Muscle of leg (tissue), 11 donors: ENCODE results near the gene SH3BP4. TPM values are rescaled to one million over a fixed set of nuclear protein-coding genes. Genes with fewer than 3 reads are reported as not detected.

Experiments used
- DNase-seq: peaks from one replicate; pipeline ENCODE4 v3.0.0; 2013
- H3K27ac ChIP-seq: one replicate; pipeline ENCODE4 v1.5.1; 2013; ENCODE audit warnings: mild to moderate bottlenecking, low read length, control low read depth
- H3K27me3 ChIP-seq: one replicate; pipeline ENCODE4 v1.6.1; 2013; ENCODE audit warnings: low read length; ENCODE audit not compliant: control insufficient read depth, insufficient read depth
- H3K36me3 ChIP-seq: one replicate; pipeline ENCODE4 v1.6.1; 2013; ENCODE audit warnings: low read length; ENCODE audit not compliant: control insufficient read depth, insufficient read depth
- H3K4me1 ChIP-seq: one replicate; pipeline ENCODE4 v1.6.1; 2013; ENCODE audit warnings: low read length; ENCODE audit not compliant: control insufficient read depth, insufficient read depth
- H3K4me3 ChIP-seq: one replicate; pipeline ENCODE4 v1.5.1; 2013; ENCODE audit warnings: low read length, control low read depth
- H3K9me3 ChIP-seq: replicated peaks from 2 replicates; pipeline ENCODE4 v1.6.1; 2013; ENCODE audit warnings: low read depth, low read length; ENCODE audit not compliant: control insufficient read depth
- WGBS: methylation state at CpG from one replicate; pipeline ENCODE4 v1.1.5; 2013; ENCODE audit warnings: missing lambda C conversion rate; ENCODE audit not compliant: insufficient coverage; 5-methylcytosine and 5-hydroxymethylcytosine counted together
- polyA plus RNA-seq, 8 donors: library from polyadenylated mRNA; unstranded; fragments of 120-200 nt; gene quantifications; one replicate each; pipeline versions ENCODE4 v1.2.1 to v1.2.3, GENCODE V29; 2013; ENCODE audit warnings: inconsistent platforms in 1 of 8, low replicate concordance in 1 of 8; ENCODE audit not compliant: insufficient read length in 8 of 8, insufficient read depth in 1 of 8
- total RNA-seq: library from RNA; stranded (reverse); fragments of 120-200 nt; gene quantifications from one replicate; pipeline ENCODE4 v1.2.4, GENCODE V29; 2013

SH3BP4 gene
- total and polyA plus RNA-seq, 9 donors: 10.2 to 20.4 (median 14.8) TPM

DNA sequence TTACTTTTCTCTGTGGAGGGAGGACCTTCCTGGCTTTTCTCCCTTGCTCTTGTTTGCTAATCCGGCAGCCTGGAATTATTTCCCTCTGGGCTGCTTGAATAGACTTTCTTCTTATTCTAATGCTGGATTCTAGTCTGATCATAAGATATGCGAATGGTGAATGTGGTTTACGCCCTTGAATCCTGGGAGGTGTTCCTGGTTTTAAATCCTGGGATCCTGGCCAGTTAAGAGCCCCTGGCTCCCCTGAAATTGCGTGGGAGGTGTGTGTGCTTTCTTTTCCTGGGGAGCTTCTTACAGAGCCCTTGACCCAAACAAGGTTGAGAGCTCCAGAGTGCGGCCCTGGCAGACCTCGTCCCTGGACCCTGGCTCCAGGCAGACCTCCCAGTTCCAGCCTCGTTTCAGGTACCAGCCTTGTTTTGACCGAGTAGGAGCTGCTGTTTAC lies 2.8 kb downstream of the SH3BP4 start:
- H3K4me1 ChIP-seq: peaks cover 53% of the 10 kb centered on the region
- H3K36me3 ChIP-seq: no peaks in the 10 kb centered on the region
- H3K27me3 ChIP-seq: peaks cover 41% of the 10 kb centered on the region
- H3K9me3 ChIP-seq: no peaks in the 10 kb centered on the region
- H3K4me3 ChIP-seq: no peak overlapping the region
- peak; percentile 52 for DNase-seq
- WGBS: 47% methylated on average over 6 of the region's 8 CpGs
- no peak overlapping the region for H3K27ac ChIP-seq

- WGBS: 85% methylated on average over 15 of the region's 16 CpGs
- Histone ChIP-seq H3K36me3 (no peaks in the 10 kb centered on the region), H3K9me3 (no peaks in the 10 kb centered on the region), H3K4me1 (peaks cover 55% of the 10 kb centered on the region), H3K27ac (no peak overlapping the region), H3K27me3 (peaks cover 41% of the 10 kb centered on the region), H3K4me3 (no peak overlapping the region)
- no peak for DNase-seq
Observed at GRCh38 chr2:234955091-234955591, 3.3 kb downstream of the SH3BP4 start.

- Histone ChIP-seq H3K4me3 (no peak overlapping the region), H3K4me1 (peaks cover 54% of the 10 kb centered on the region), H3K36me3 (no peaks in the 10 kb centered on the region), H3K27ac (no peak overlapping the region), H3K9me3 (no peaks in the 10 kb centered on the region), H3K27me3 (peaks cover 32% of the 10 kb centered on the region)
- no peak for DNase-seq
- 95% methylated on average over 4 of the region's 10 CpGs for WGBS
Observed at GRCh38 chr2:234955971-234956509, 4.2 kb downstream of the SH3BP4 start.

GRCh38 chr2:234957834-234958135 lies 6.0 kb downstream of the SH3BP4 start:
- no peak overlapping the region for H3K4me3 ChIP-seq
- H3K9me3 ChIP-seq: no peaks in the 10 kb centered on the region
- 20% methylated on average over 1 of the region's 3 CpGs for WGBS
- H3K4me1 ChIP-seq: peaks cover 50% of the 10 kb centered on the region
- H3K27ac ChIP-seq: no peak overlapping the region
- no peak for DNase-seq
- H3K27me3 ChIP-seq: peaks cover 27% of the 10 kb centered on the region
- no peaks in the 10 kb centered on the region for H3K36me3 ChIP-seq

GRCh38 chr2:234958311-234958710 lies 6.5 kb downstream of the SH3BP4 start:
- H3K27ac ChIP-seq: peak overlapping the region; percentile 13
- no peaks in the 10 kb centered on the region for H3K36me3 ChIP-seq
- H3K4me1 ChIP-seq: peaks cover 47% of the 10 kb centered on the region
- DNase-seq: no peak
- H3K4me3 ChIP-seq: no peak overlapping the region
- peaks cover 23% of the 10 kb centered on the region for H3K27me3 ChIP-seq
- 79% methylated on average over 5 of the region's 5 CpGs for WGBS
- no peaks in the 10 kb centered on the region for H3K9me3 ChIP-seq

DNA sequence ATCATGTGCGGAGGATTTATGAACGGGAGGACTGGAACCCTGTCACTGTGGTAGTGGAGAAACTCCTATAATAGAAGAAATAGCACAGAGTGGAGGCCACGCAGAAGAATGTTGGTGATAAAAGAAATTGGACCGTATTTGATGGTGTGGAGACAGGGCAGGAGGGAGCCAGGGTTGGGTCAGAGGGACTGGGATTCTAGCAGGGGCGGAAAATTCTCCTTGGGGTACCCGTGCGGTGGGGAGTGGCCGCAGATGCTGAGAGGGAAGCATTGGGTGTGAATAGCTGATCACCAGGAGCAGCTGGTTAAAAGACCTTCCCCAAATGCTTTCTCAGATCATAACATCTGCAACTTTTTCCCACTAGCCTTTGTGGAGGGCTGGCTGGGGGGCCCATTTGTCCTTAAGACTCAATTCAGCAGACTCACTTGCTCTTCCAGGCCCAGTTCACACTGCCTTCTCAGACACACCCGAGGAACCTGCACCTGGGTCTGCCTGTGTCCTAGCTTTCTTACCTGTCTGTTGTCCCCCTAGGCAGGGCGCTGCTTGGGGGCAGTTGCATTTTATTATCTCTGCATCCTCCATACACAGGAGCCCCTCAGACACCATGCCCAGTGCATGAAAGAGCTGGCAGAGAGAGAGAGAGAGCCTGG lies 7.1 kb downstream of the SH3BP4 start:
- peaks cover 48% of the 10 kb centered on the region for H3K4me1 ChIP-seq
- H3K36me3 ChIP-seq: no peaks in the 10 kb centered on the region
- H3K27ac ChIP-seq: no peak overlapping the region
- H3K4me3 ChIP-seq: no peak overlapping the region
- no peaks in the 10 kb centered on the region for H3K9me3 ChIP-seq
- WGBS: 82% methylated on average over 5 of the region's 10 CpGs
- no peak for DNase-seq
- peaks cover 17% of the 10 kb centered on the region for H3K27me3 ChIP-seq

GRCh38 chr2:234960175-234961088 lies 8.6 kb downstream of the SH3BP4 start:
- WGBS: 37% methylated on average over 6 of the region's 13 CpGs
- Histone ChIP-seq H3K27me3 (peaks cover 9% of the 10 kb centered on the region), H3K4me1 (peaks cover 41% of the 10 kb centered on the region), H3K36me3 (no peaks in the 10 kb centered on the region), H3K9me3 (no peaks in the 10 kb centered on the region), H3K4me3 (no peak overlapping the region), H3K27ac (peak overlapping the region; percentile 66)
- DNase-seq: peak; percentile 89

DNA sequence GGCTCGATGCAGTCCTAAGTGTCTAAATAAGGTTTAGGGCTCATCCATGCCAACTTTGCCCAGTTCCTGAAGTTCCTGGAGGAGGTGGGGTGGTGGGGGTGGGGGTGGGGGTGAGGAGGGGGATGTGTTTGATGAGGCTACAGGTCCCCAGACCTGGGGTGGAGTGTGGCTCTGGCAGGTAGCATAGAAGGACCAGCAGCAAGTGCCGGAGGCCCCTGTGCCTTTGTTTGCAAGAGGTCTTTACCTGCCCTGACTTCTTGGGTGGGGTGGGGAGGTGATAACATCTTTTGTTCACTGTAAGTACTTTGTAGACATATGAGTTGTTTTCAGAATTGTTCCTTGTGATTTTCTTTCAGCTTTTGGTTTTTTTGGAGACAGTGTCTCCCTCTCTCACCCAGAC lies 10.0 kb downstream of the SH3BP4 start:
- WGBS: 90% methylated on average over 1 of the region's 2 CpGs
- H3K4me1 ChIP-seq: peaks cover 39% of the 10 kb centered on the region
- no peak overlapping the region for H3K27ac ChIP-seq
- H3K27me3 ChIP-seq: peaks cover 8% of the 10 kb centered on the region
- H3K9me3 ChIP-seq: no peaks in the 10 kb centered on the region
- no peak for DNase-seq
- no peak overlapping the region for H3K4me3 ChIP-seq
- no peaks in the 10 kb centered on the region for H3K36me3 ChIP-seq

GRCh38 chr2:234963773-234964615 lies 12.2 kb downstream of the SH3BP4 start:
- H3K36me3 ChIP-seq: no peaks in the 10 kb centered on the region
- H3K27me3 ChIP-seq: peaks cover 20% of the 10 kb centered on the region
- no peaks in the 10 kb centered on the region for H3K9me3 ChIP-seq
- H3K4me3 ChIP-seq: no peak overlapping the region
- 23% methylated on average over 6 of the region's 11 CpGs for WGBS
- H3K27ac ChIP-seq: no peak overlapping the region
- H3K4me1 ChIP-seq: peaks cover 32% of the 10 kb centered on the region
- peak; percentile 83 for DNase-seq
